HEK293 (cell line): ENCODE results near the gene ARHGEF5.
"Not testable (repeated sequence)": the region's sequence is repeated elsewhere in the genome, so short reads cannot be mapped to it uniquely, and the experiment has no call there.

Experiments
- CTCF ChIA-PET: fragments of 350-600 bp; formaldehyde crosslinking; extraction: SDS; loops from one replicate; lab custom pipeline; 2021; ENCODE audit warnings: antibody characterized with exemption; lab: Yijun Ruan, JAX
- POLR2A ChIA-PET: fragments of 300-600 bp; formaldehyde crosslinking; extraction: SDS; loops from one replicate; lab custom pipeline; 2020; ENCODE audit warnings: antibody characterized with exemption, inconsistent platforms; lab: Yijun Ruan, JAX
- H3K27ac ChIP-seq: fragments of 200-500 bp; sonication (Bioruptor generic); 2 replicates; pipeline ENCODE4 v1.5.1; 2014; ENCODE audit warnings: low read depth, low read length, control low read depth, inconsistent platforms; ENCODE audit errors: extremely low read depth
- H3K36me3 ChIP-seq, 2 experiments: fragments of 200-500 bp in 1 of 2; sonication (Bioruptor generic) in 1 of 2; 1 replicate in 1 of 2; 2 replicates in 1 of 2; pipeline ENCODE4 v1.5.1; 2014 to 2017; ENCODE audit warnings: inconsistent platforms in 2 of 2, low read length in 2 of 2; ENCODE audit not compliant: control insufficient read depth in 2 of 2, insufficient read depth in 1 of 2
- H3K4me1 ChIP-seq: fragments of 200-500 bp; sonication (Bioruptor generic); 2 replicates; pipeline ENCODE4 v1.5.1; 2014; ENCODE audit warnings: mild to moderate bottlenecking, low read length, inconsistent platforms; ENCODE audit not compliant: control insufficient read depth, insufficient read depth
- H3K4me3 ChIP-seq: 2 replicates; pipeline ENCODE4 v1.5.1; 2011; ENCODE audit warnings: low read depth, mild to moderate bottlenecking, control low read depth, low read length, moderate library complexity
- H3K9me3 ChIP-seq: fragments of 200-500 bp; sonication (Bioruptor generic); 2 replicates; pipeline ENCODE4 v1.5.1; 2014; ENCODE audit warnings: low read depth, low read length, inconsistent platforms; ENCODE audit not compliant: control insufficient read depth, insufficient read depth

ARHGEF5 gene

GRCh38 chr7:144355176-144355822 is at the start of gene ARHGEF5:
ARHGEF5 (plus strand) TSS chr7:144355402; CDS start chr7:144362670, 7,268 bp downstream.
- peak within 1 kb of the TSS; percentile 12; the same call in 1 of the 2 replicates for H3K4me3 ChIP-seq
- H3K36me3 ChIP-seq, H3K9me3 ChIP-seq, POLR2A ChIA-PET, H3K27ac ChIP-seq, CTCF ChIA-PET, H3K4me1 ChIP-seq: not testable (repeated sequence)

- H3K36me3 ChIP-seq, H3K4me1 ChIP-seq, H3K9me3 ChIP-seq, H3K4me3 ChIP-seq, POLR2A ChIA-PET, CTCF ChIA-PET, H3K27ac ChIP-seq: not testable (repeated sequence)
These were observed 45.5 kb upstream of the ARHGEF5 start for GRCh38 chr7:144309702-144310101.

- POLR2A ChIA-PET, CTCF ChIA-PET, H3K9me3 ChIP-seq, H3K4me1 ChIP-seq, H3K4me3 ChIP-seq, H3K27ac ChIP-seq, H3K36me3 ChIP-seq: not testable (repeated sequence)
These were observed 44.0 kb upstream of the ARHGEF5 start for GRCh38 chr7:144311218-144311617.

GRCh38 chr7:144311872-144312469 is 43.2 kb upstream of the ARHGEF5 start, which contains the start of gene OR2A1:
OR2A1 (plus strand) TSS chr7:144312419; CDS start chr7:144318125, 5,706 bp downstream.
- H3K9me3 ChIP-seq, POLR2A ChIA-PET, H3K27ac ChIP-seq, H3K36me3 ChIP-seq, H3K4me3 ChIP-seq, CTCF ChIA-PET, H3K4me1 ChIP-seq: not testable (repeated sequence)

GRCh38 chr7:144317537-144317936 is 37.7 kb upstream of the ARHGEF5 start:
- POLR2A ChIA-PET, H3K9me3 ChIP-seq, H3K36me3 ChIP-seq, CTCF ChIA-PET, H3K4me1 ChIP-seq, H3K27ac ChIP-seq, H3K4me3 ChIP-seq: not testable (repeated sequence)

- H3K9me3 ChIP-seq, H3K4me1 ChIP-seq, POLR2A ChIA-PET, H3K27ac ChIP-seq, H3K4me3 ChIP-seq, H3K36me3 ChIP-seq, CTCF ChIA-PET: not testable (repeated sequence)
These were observed 35.7 kb upstream of the ARHGEF5 start for GRCh38 chr7:144319547-144319946.

GRCh38 chr7:144321677-144322206 is 33.5 kb upstream of the ARHGEF5 start:
- H3K4me1 ChIP-seq, CTCF ChIA-PET, H3K4me3 ChIP-seq, H3K36me3 ChIP-seq, POLR2A ChIA-PET, H3K27ac ChIP-seq, H3K9me3 ChIP-seq: not testable (repeated sequence)

- H3K4me1 ChIP-seq, H3K4me3 ChIP-seq, POLR2A ChIA-PET, H3K27ac ChIP-seq, H3K36me3 ChIP-seq, H3K9me3 ChIP-seq: not testable (repeated sequence)
- CTCF ChIA-PET: interaction anchor here (0.7 kb wide), 1 partner anchor 255 kb away, joined by 4 read pairs; no protein-coding TSS in a partner anchor
These were observed 31.8 kb upstream of the ARHGEF5 start for GRCh38 chr7:144323359-144323758.

GRCh38 chr7:144325868-144326267 is 29.3 kb upstream of the ARHGEF5 start:
- H3K9me3 ChIP-seq, POLR2A ChIA-PET, H3K27ac ChIP-seq, H3K4me3 ChIP-seq, H3K4me1 ChIP-seq, H3K36me3 ChIP-seq, CTCF ChIA-PET: not testable (repeated sequence)

GRCh38 chr7:144330044-144330443 is 25.2 kb upstream of the ARHGEF5 start:
- H3K36me3 ChIP-seq, H3K4me1 ChIP-seq, H3K4me3 ChIP-seq, POLR2A ChIA-PET, H3K9me3 ChIP-seq, CTCF ChIA-PET, H3K27ac ChIP-seq: not testable (repeated sequence)
